MM.1S (cell line): ENCODE results near the gene SLC39A12.

Experiments used
- DNase-seq: peaks from one replicate; pipeline ENCODE4 v3.0.0-alpha.2; 2015
- H2AFZ ChIP-seq: fragments of 300-600 bp; sonication (generic); 2 replicates; pipeline ENCODE4 v1.6.0; 2016; ENCODE audit warnings: antibody characterized with exemption, low read length
- H3F3A ChIP-seq: fragments of 300-600 bp; sonication (generic); 2 replicates; pipeline ENCODE4 v1.6.1; 2016; ENCODE audit warnings: mild to moderate bottlenecking, antibody characterized with exemption, low read length, moderate library complexity, mixed read lengths; ENCODE audit not compliant: insufficient read depth
- H3K27ac ChIP-seq: fragments of 300-600 bp; sonication (generic); 2 replicates; pipeline ENCODE4 v1.5.1; 2016; ENCODE audit warnings: mild to moderate bottlenecking, low read length
- H3K27me3 ChIP-seq: fragments of 300-600 bp; sonication (generic); replicated peaks from 2 replicates; pipeline ENCODE4 v1.6.0; 2016; ENCODE audit warnings: low read length; ENCODE audit not compliant: insufficient read depth
- H3K36me3 ChIP-seq: fragments of 300-600 bp; sonication (generic); replicated peaks from 2 replicates; pipeline ENCODE4 v1.6.1; 2016; ENCODE audit warnings: mild to moderate bottlenecking, low read length, mixed read lengths; ENCODE audit not compliant: insufficient read depth
- H3K4me1 ChIP-seq: fragments of 300-600 bp; sonication (generic); 2 replicates; pipeline ENCODE4 v1.6.1; 2016; ENCODE audit warnings: low read length, mixed read lengths
- H3K4me2 ChIP-seq: fragments of 300-600 bp; sonication (generic); 2 replicates; pipeline ENCODE4 v1.6.0; 2016; ENCODE audit warnings: low read depth, low read length
- H3K4me3 ChIP-seq: fragments of 300-600 bp; sonication (generic); 2 replicates; pipeline ENCODE4 v1.5.1; 2016; ENCODE audit warnings: low read length, mixed read lengths
- H3K79me2 ChIP-seq: fragments of 300-600 bp; sonication (generic); 2 replicates; pipeline ENCODE4 v1.6.1; 2016; ENCODE audit warnings: mixed run types, low read length, mixed read lengths
- H3K9ac ChIP-seq: fragments of 300-600 bp; sonication (generic); 2 replicates; pipeline ENCODE4 v1.6.1; 2016; ENCODE audit warnings: low read length, mixed read lengths
- H3K9me2 ChIP-seq: fragments of 300-600 bp; sonication (generic); replicated peaks from 2 replicates; pipeline ENCODE4 v1.6.1; 2016; ENCODE audit warnings: mild to moderate bottlenecking, low read length, mixed read lengths; ENCODE audit not compliant: insufficient read depth
- H3K9me3 ChIP-seq: fragments of 300-600 bp; sonication (generic); replicated peaks from 2 replicates; pipeline ENCODE4 v1.6.1; 2016; ENCODE audit warnings: mild to moderate bottlenecking, low read length, mixed read lengths; ENCODE audit not compliant: insufficient read depth
- H4K20me1 ChIP-seq: fragments of 300-600 bp; sonication (generic); 2 replicates; pipeline ENCODE4 v1.6.1; 2016; ENCODE audit warnings: mild to moderate bottlenecking, low read length, moderate library complexity, mixed read lengths; ENCODE audit not compliant: insufficient read depth
- CTCF ChIP-seq: fragments of 300-600 bp; sonication (generic); IDR thresholded peaks from 2 replicates; pipeline ENCODE4 v1.5.1; 2016; ENCODE audit warnings: antibody characterized with exemption, low read length, mixed read lengths
- EZH2 ChIP-seq: fragments of 300-600 bp; sonication (generic); optimal IDR thresholded peaks from 2 replicates; pipeline ENCODE3; 2017; ENCODE audit warnings: low read depth, mild to moderate bottlenecking, antibody characterized with exemption, low read length, mixed read lengths
- EZH2phosphoT487 ChIP-seq: fragments of 300-600 bp; sonication (generic); IDR thresholded peaks from 2 replicates; pipeline ENCODE4 v1.6.1; 2018; ENCODE audit warnings: antibody characterized with exemption, low read length

The SLC39A12 gene

GRCh38 chr10:17989908-17990767 lies 38.4 kb downstream of the SLC39A12 start:
- Histone ChIP-seq H2AFZ (no peak overlapping the region), H3K4me1 (no peaks in the 10 kb centered on the region), H3K79me2 (no peaks in the 10 kb centered on the region), H3K9me3 (no peaks in the 10 kb centered on the region), H3K9me2 (no peaks in the 10 kb centered on the region), H3F3A (no peaks in the 10 kb centered on the region), H3K27me3 (no peaks in the 10 kb centered on the region), H4K20me1 (no peaks in the 10 kb centered on the region), H3K9ac (no peak overlapping the region), H3K4me2 (no peak overlapping the region), H3K4me3 (no peak overlapping the region), H3K36me3 (no peaks in the 10 kb centered on the region), H3K27ac (no peak overlapping the region)
- no peak for TF ChIP-seq EZH2
- no peak for TF ChIP-seq EZH2phosphoT487
- TF ChIP-seq CTCF, result no peak
- DNase-seq, result no peak

GRCh38 chr10:17992266-17992665 lies 40.5 kb downstream of the SLC39A12 start:
- Histone ChIP-seq H3K36me3 (no peaks in the 10 kb centered on the region), H3K27ac (no peak overlapping the region), H3K4me1 (no peaks in the 10 kb centered on the region), H3F3A (no peaks in the 10 kb centered on the region), H3K9me2 (no peaks in the 10 kb centered on the region), H3K4me2 (no peak overlapping the region), H3K4me3 (no peak overlapping the region), H2AFZ (no peak overlapping the region), H4K20me1 (no peaks in the 10 kb centered on the region), H3K27me3 (no peaks in the 10 kb centered on the region), H3K9me3 (no peaks in the 10 kb centered on the region), H3K79me2 (no peaks in the 10 kb centered on the region), H3K9ac (no peak overlapping the region)
- no peak for DNase-seq
- TF ChIP-seq EZH2phosphoT487 (no peak), EZH2 (no peak), CTCF (no peak)

GRCh38 chr10:17993361-17993760 lies 41.6 kb downstream of the SLC39A12 start:
- no peak overlapping the region for H2AFZ ChIP-seq
- no peaks in the 10 kb centered on the region for H3K4me1 ChIP-seq
- no peak overlapping the region for H3K4me2 ChIP-seq
- H3K9me3 ChIP-seq, result no peaks in the 10 kb centered on the region
- no peaks in the 10 kb centered on the region for H4K20me1 ChIP-seq
- no peak overlapping the region for H3K27ac ChIP-seq
- no peak for TF ChIP-seq EZH2
- no peak for TF ChIP-seq CTCF
- no peak for TF ChIP-seq EZH2phosphoT487
- no peaks in the 10 kb centered on the region for H3K27me3 ChIP-seq
- no peak overlapping the region for H3K9ac ChIP-seq
- H3F3A ChIP-seq, result no peaks in the 10 kb centered on the region
- no peak for DNase-seq
- H3K9me2 ChIP-seq, result no peaks in the 10 kb centered on the region
- no peaks in the 10 kb centered on the region for H3K79me2 ChIP-seq
- no peak overlapping the region for H3K4me3 ChIP-seq
- no peaks in the 10 kb centered on the region for H3K36me3 ChIP-seq
